H1 (cell line): Measurements from ENCODE around the gene TK2. TPM values are rescaled to one million over a fixed set of nuclear protein-coding genes. Genes with fewer than 3 reads are reported as not detected.

Source experiments
- CTCF ChIA-PET: fragments of 300-600 bp; sonication (Branson Sonifier 250); formaldehyde crosslinking; loops from one replicate; lab custom pipeline; 2021; ENCODE audit not compliant: partially characterized antibody; lab: Charles Lee
- POLR2A ChIA-PET: fragments of 300-600 bp; sonication (Branson Sonifier 250); formaldehyde crosslinking; loops from one replicate; lab custom pipeline; 2021; ENCODE audit warnings: inconsistent platforms; ENCODE audit not compliant: partially characterized antibody; lab: Charles Lee
- DNase-seq, 2 experiments: peaks; one replicate each; pipeline versions ENCODE4 v3.0.0 to v3.0.0-alpha.2; 2010 to 2022; ENCODE audit warnings: low spot score in 2 of 2, low read depth in 1 of 2, mixed read lengths in 1 of 2
- FAIRE-seq: peaks from 2 replicates; lab custom pipeline; 2011; peaks lifted over from hg19 to GRCh38; lab: Jason Lieb, UNC
- H2AFZ ChIP-seq: 2 replicates; pipeline ENCODE4 v1.8.1; 2012; ENCODE audit warnings: low read length, inconsistent platforms
- H2AK5ac ChIP-seq: 2 replicates; pipeline ENCODE4 v1.6.1; 2013; ENCODE audit warnings: low read depth, low read length
- H2BK120ac ChIP-seq: replicated peaks from 2 replicates; pipeline ENCODE3; 2013; ENCODE audit warnings: low read depth, low read length, inconsistent platforms
- H2BK12ac ChIP-seq: 2 replicates; pipeline ENCODE4 v1.6.1; 2013; ENCODE audit warnings: low read depth, low read length
- H2BK15ac ChIP-seq: 2 replicates; pipeline ENCODE4 v1.6.1; 2013; ENCODE audit warnings: low read length
- H2BK20ac ChIP-seq: 2 replicates; pipeline ENCODE4 v1.6.1; 2013; ENCODE audit warnings: low read length
- H2BK5ac ChIP-seq: 2 replicates; pipeline ENCODE4 v1.6.1; 2013; ENCODE audit warnings: low read depth, low read length
- H3K14ac ChIP-seq: 2 replicates; pipeline ENCODE4 v1.6.1; 2013; ENCODE audit warnings: inconsistent platforms; ENCODE audit not compliant: insufficient read length
- H3K18ac ChIP-seq: 2 replicates; pipeline ENCODE4 v1.6.1; 2013; ENCODE audit warnings: low read length; ENCODE audit errors: extremely low read depth
- H3K23ac ChIP-seq: 2 replicates; pipeline ENCODE4 v1.6.1; 2013; ENCODE audit warnings: inconsistent platforms; ENCODE audit not compliant: insufficient read length
- H3K23me2 ChIP-seq: 2 replicates; pipeline ENCODE4 v1.6.1; 2013; ENCODE audit warnings: low read depth, low read length
- H3K27ac ChIP-seq: 2 replicates; pipeline ENCODE4 v1.6.1; 2011; ENCODE audit warnings: low read depth, low read length, inconsistent platforms
- H3K27me3 ChIP-seq, 4 experiments: replicated peaks in 1 of 4; 1 replicate in 1 of 4; 2 replicates in 3 of 4; pipeline versions ENCODE4 v1.6.1 to v1.8.1; 2011 to 2013; ENCODE audit warnings: low read length in 3 of 4, mild to moderate bottlenecking in 3 of 4, inconsistent platforms in 2 of 4, mixed read lengths in 2 of 4, moderate library complexity in 1 of 4; ENCODE audit not compliant: control insufficient read depth in 3 of 4, insufficient read depth in 3 of 4; ENCODE audit errors: extremely low read depth in 1 of 4
- H3K36me3 ChIP-seq, 4 experiments: 2 replicates each; pipeline versions ENCODE4 v1.6.1 to v1.8.1; 2011 to 2013; ENCODE audit warnings: mild to moderate bottlenecking in 4 of 4, low read length in 3 of 4, moderate library complexity in 2 of 4, control low read depth in 1 of 4, inconsistent platforms in 1 of 4; ENCODE audit not compliant: insufficient read depth in 4 of 4, control insufficient read depth in 2 of 4
- H3K4ac ChIP-seq: replicated peaks from 2 replicates; pipeline ENCODE3; 2013; ENCODE audit warnings: low read length, low read depth, mixed read lengths, inconsistent platforms; ENCODE audit not compliant: insufficient read length
- H3K4me1 ChIP-seq, 4 experiments: replicated peaks in 1 of 4; 1 replicate in 1 of 4; 2 replicates in 3 of 4; pipeline versions ENCODE4 v1.6.1 to v1.8.1; 2011 to 2013; ENCODE audit warnings: low read length in 3 of 4, inconsistent platforms in 2 of 4, mixed read lengths in 1 of 4; ENCODE audit not compliant: insufficient read depth in 4 of 4, control insufficient read depth in 3 of 4
- H3K4me2 ChIP-seq, 2 experiments: 2 replicates each; pipeline versions ENCODE4 v1.6.1 to v1.8.1; 2011 to 2013; ENCODE audit warnings: low read depth in 2 of 2, low read length in 2 of 2, control low read depth in 1 of 2, inconsistent platforms in 1 of 2, mild to moderate bottlenecking in 1 of 2; ENCODE audit not compliant: insufficient read depth in 1 of 2
- H3K4me3 ChIP-seq, 4 experiments: fragments of 200-600, 300-600 bp in 1 of 4; sonication (generic), shearing (Covaris generic), sonication (Bioruptor Twin) in 1 of 4; 2 replicates each; pipeline versions ENCODE4 v1.5.1 to v1.8.1; 2011 to 2016; ENCODE audit warnings: low read length in 4 of 4, low read depth in 3 of 4, control low read depth in 2 of 4, inconsistent platforms in 2 of 4, mild to moderate bottlenecking in 2 of 4, mixed read lengths in 1 of 4, moderate library complexity in 1 of 4; ENCODE audit not compliant: insufficient read depth in 2 of 4; ENCODE audit errors: extremely low read depth in 1 of 4
- H3K56ac ChIP-seq: replicated peaks from 2 replicates; pipeline ENCODE3; 2013; ENCODE audit warnings: low read depth, mild to moderate bottlenecking, mixed read lengths, low read length, inconsistent platforms; ENCODE audit not compliant: insufficient read length
- H3K79me1 ChIP-seq: 2 replicates; pipeline ENCODE4 v1.6.1; 2013; ENCODE audit warnings: low read depth, low read length, control low read depth
- H3K79me2 ChIP-seq, 2 experiments: 2 replicates each; pipeline versions ENCODE4 v1.6.1 to v1.8.1; 2012 to 2013; ENCODE audit warnings: low read length in 2 of 2, mild to moderate bottlenecking in 2 of 2, inconsistent platforms in 1 of 2; ENCODE audit not compliant: insufficient read depth in 2 of 2, control insufficient read depth in 1 of 2
- H3K9ac ChIP-seq, 4 experiments: replicated peaks in 1 of 4; 1 replicate in 1 of 4; 2 replicates in 3 of 4; pipeline versions ENCODE4 v1.6.1 to v1.8.1; 2011 to 2013; ENCODE audit warnings: low read depth in 3 of 4, low read length in 3 of 4, control low read depth in 2 of 4, mild to moderate bottlenecking in 2 of 4, moderate library complexity in 2 of 4, inconsistent platforms in 1 of 4; ENCODE audit errors: extremely low read depth in 1 of 4
- H3K9me3 ChIP-seq, 2 experiments: 2 replicates each; pipeline versions ENCODE4 v1.6.1 to v1.8.1; 2012 to 2013; ENCODE audit warnings: mild to moderate bottlenecking in 2 of 2, moderate library complexity in 2 of 2, control low read depth in 1 of 2, inconsistent platforms in 1 of 2, low read depth in 1 of 2, low read length in 1 of 2, mixed read lengths in 1 of 2; ENCODE audit not compliant: insufficient read depth in 2 of 2
- H4K20me1 ChIP-seq, 2 experiments: replicated peaks in 1 of 2; 2 replicates each; pipeline versions ENCODE3 to v1.8.1; 2011 to 2013; ENCODE audit warnings: inconsistent platforms in 2 of 2, low read length in 2 of 2, mild to moderate bottlenecking in 1 of 2; ENCODE audit not compliant: insufficient read depth in 2 of 2, control insufficient read depth in 1 of 2
- H4K5ac ChIP-seq: 2 replicates; pipeline ENCODE4 v1.6.1; 2013; ENCODE audit warnings: low read length, low read depth, mixed read lengths, inconsistent platforms; ENCODE audit not compliant: insufficient read length
- H4K8ac ChIP-seq: 2 replicates; pipeline ENCODE4 v1.8.0; 2013; ENCODE audit warnings: mild to moderate bottlenecking, moderate library complexity, low read length, inconsistent platforms; ENCODE audit not compliant: insufficient read depth; ENCODE audit errors: extremely low read depth
- H4K91ac ChIP-seq: replicated peaks from 2 replicates; pipeline ENCODE3; 2013; ENCODE audit warnings: low read length, mixed read lengths, inconsistent platforms; ENCODE audit not compliant: insufficient read length
- CHD2 ChIP-seq: IDR thresholded peaks from 2 replicates; pipeline ENCODE4 v1.6.1; 2012; ENCODE audit warnings: low read length, improper control_type of control experiment
- CTBP2 ChIP-seq: IDR thresholded peaks from 2 replicates; pipeline ENCODE4 v1.7.0; 2011; ENCODE audit warnings: borderline replicate concordance, mild to moderate bottlenecking, moderate library complexity, mixed read lengths, low read length; ENCODE audit not compliant: insufficient read depth, insufficient read length
- EGR1 ChIP-seq: IDR thresholded peaks from 2 replicates; pipeline ENCODE4 v1.6.1; 2011; ENCODE audit warnings: low read depth, low read length, borderline replicate concordance
- KDM5A ChIP-seq: fragments of 200-600 bp; IDR thresholded peaks from 2 replicates; pipeline ENCODE4 v1.7.1; 2012; ENCODE audit warnings: mild to moderate bottlenecking, low read length, inconsistent platforms, mixed read lengths
- SAP30 ChIP-seq: fragments of 300-600 bp; sonication (generic); IDR thresholded peaks from 2 replicates; pipeline ENCODE4 v1.7.1; 2012; ENCODE audit warnings: low read length, moderate library complexity, mild to moderate bottlenecking, inconsistent platforms; ENCODE audit not compliant: insufficient read depth, insufficient replicate concordance
- SIRT6 ChIP-seq: IDR thresholded peaks from one replicate; pipeline ENCODE4 v1.7.1; 2012; ENCODE audit warnings: low read length, inconsistent platforms
- SIX5 ChIP-seq: IDR thresholded peaks from 2 replicates; pipeline ENCODE4 v1.6.1; 2011; ENCODE audit warnings: mild to moderate bottlenecking, low read depth, low read length
- SUZ12 ChIP-seq: fragments of 200-600 bp; sonication (generic); IDR thresholded peaks from 2 replicates; pipeline ENCODE4 v1.6.1; 2012; ENCODE audit warnings: mild to moderate bottlenecking, inconsistent platforms, low read length, moderate library complexity, mixed read lengths
- ZNF274 ChIP-seq: IDR thresholded peaks from 2 replicates; pipeline ENCODE4 v1.7.0; 2012; ENCODE audit warnings: low read length, borderline replicate concordance; ENCODE audit errors: extremely low read depth
- WGBS, 2 experiments: shearing (Covaris generic) in 1 of 2; methylation state at CpG; one replicate each; pipeline versions ENCODE4 v1.1.6 to v1.1.7; 2013 to 2015; ENCODE audit warnings: low lambda C conversion rate in 2 of 2, mixed read lengths in 2 of 2, inconsistent platforms in 1 of 2, low coverage in 1 of 2, missing lambda C conversion rate in 1 of 2; ENCODE audit not compliant: insufficient replicate concordance in 2 of 2, insufficient coverage in 1 of 2, insufficient read length in 1 of 2; ENCODE audit errors: extremely low coverage in 1 of 2, missing lambda C conversion rate in 1 of 2; 5-methylcytosine and 5-hydroxymethylcytosine counted together
- polyA plus RNA-seq, 7 experiments: library from polyadenylated mRNA; depleted of rRNA in 3 of 7; stranded (reverse) in 5 of 7; unstranded in 2 of 7; fragments of >200 nt in 5 of 7; fragments of 200-250 nt in 2 of 7; gene quantifications; 1 replicate in 5 of 7; 2 replicates in 1 of 7; 4 replicates in 1 of 7; pipeline versions ENCODE4 v1.2.1 to v1.2.3, GENCODE V29; 2011 to 2013; ENCODE audit warnings: missing spikeins in 2 of 7, mixed read lengths in 2 of 7
- total RNA-seq: library from RNA; stranded (reverse); fragmentation: NEBNext Ultra II Directional; extraction: Animal tissue kit (Norgen Biotek cat#: 25700); gene quantifications from 2 replicates; pipeline ENCODE4 v1.2.1, GENCODE V29; 2021
- TF ChIP-seq, protein P1 (sequence below): IDR thresholded peaks from 2 replicates; pipeline ENCODE4 v1.6.1; 2011; ENCODE audit warnings: low read length, improper control_type of control experiment
- TF ChIP-seq, protein P2 (sequence below): IDR thresholded peaks from 2 replicates; pipeline ENCODE4 v1.6.1; 2011; ENCODE audit warnings: low read depth, mild to moderate bottlenecking, low read length; ENCODE audit not compliant: insufficient read depth
- TF ChIP-seq, protein P3 (sequence below): IDR thresholded peaks from 2 replicates; pipeline ENCODE4 v1.6.1; 2012; ENCODE audit warnings: inconsistent platforms

TK2 gene
- total and polyA plus RNA-seq, 2 of the 8 experiments (the other 6 are each of a cell fraction or from before 2014, with no cell fraction given): 2.7 to 3.6 TPM

DNA sequence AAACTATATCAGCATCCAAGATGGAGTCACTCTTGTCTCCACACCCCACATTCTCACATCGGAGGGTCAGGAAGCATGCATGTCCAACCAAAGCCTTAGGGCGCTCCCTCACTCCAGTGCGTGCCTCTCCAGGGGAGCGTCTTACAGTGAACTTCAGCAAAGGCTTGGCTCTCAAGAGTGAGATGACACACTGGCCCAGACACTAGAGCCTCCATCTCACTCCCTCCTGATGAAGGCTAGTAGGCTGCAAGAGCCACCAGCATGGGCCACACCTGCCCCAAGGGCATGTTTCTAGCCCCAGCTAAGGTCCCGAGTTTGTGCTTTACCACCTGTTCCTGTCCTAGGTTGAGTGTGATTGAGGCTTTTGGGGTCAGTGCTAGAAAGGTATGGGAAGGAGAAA is 82.3 kb downstream of the TK2 start:
- CTCF ChIA-PET: interaction anchor here (0.6 to 2.4 kb wide), 5 partner anchors 9 to 617 kb away, joined by 3 to 21 read pairs (median 10); no protein-coding TSS in a partner anchor
- no peak for FAIRE-seq
- TF ChIP-seq, protein P1, sequence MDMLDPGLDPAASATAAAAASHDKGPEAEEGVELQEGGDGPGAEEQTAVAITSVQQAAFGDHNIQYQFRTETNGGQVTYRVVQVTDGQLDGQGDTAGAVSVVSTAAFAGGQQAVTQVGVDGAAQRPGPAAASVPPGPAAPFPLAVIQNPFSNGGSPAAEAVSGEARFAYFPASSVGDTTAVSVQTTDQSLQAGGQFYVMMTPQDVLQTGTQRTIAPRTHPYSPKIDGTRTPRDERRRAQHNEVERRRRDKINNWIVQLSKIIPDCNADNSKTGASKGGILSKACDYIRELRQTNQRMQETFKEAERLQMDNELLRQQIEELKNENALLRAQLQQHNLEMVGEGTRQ: no peak
- no peak for TF ChIP-seq SIRT6
- no peak for TF ChIP-seq EGR1
- TF ChIP-seq CHD2: no peak
- TF ChIP-seq SUZ12: no peak
- TF ChIP-seq CTBP2: no peak
- TF ChIP-seq, protein P2, sequence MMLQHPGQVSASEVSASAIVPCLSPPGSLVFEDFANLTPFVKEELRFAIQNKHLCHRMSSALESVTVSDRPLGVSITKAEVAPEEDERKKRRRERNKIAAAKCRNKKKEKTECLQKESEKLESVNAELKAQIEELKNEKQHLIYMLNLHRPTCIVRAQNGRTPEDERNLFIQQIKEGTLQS: no peak
- TF ChIP-seq ZNF274: no peak
- no peak for TF ChIP-seq SAP30
- TF ChIP-seq SIX5: no peak
- TF ChIP-seq, protein P3, sequence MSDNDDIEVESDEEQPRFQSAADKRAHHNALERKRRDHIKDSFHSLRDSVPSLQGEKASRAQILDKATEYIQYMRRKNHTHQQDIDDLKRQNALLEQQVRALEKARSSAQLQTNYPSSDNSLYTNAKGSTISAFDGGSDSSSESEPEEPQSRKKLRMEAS: no peak
- no peak for TF ChIP-seq KDM5A

More for the DNA sequence above, 82.3 kb downstream of the TK2 start:
- Histone ChIP-seq H2BK20ac (no peak overlapping the region), H3K36me3 (no peaks in the 10 kb centered on the region), H2AK5ac (no peak overlapping the region), H2AFZ (no peak overlapping the region), H3K79me1 (no peaks in the 10 kb centered on the region), H3K27me3 (no peaks in the 10 kb centered on the region; a peak in 2 of 7 replicates), H4K8ac (no peak overlapping the region), H3K27ac (no peak overlapping the region), H2BK15ac (no peak overlapping the region), H4K5ac (no peak overlapping the region), H3K56ac (no peak overlapping the region), H3K79me2 (no peaks in the 10 kb centered on the region), H3K14ac (no peak overlapping the region), H3K4me3 (no peak overlapping the region), H3K23me2 (peaks cover 3% of the 10 kb centered on the region; the same call in 1 of the 2 replicates), H3K9me3 (no peaks in the 10 kb centered on the region), H3K4me2 (no peak overlapping the region), H3K23ac (no peak overlapping the region), H3K4ac (no peak overlapping the region), H3K9ac (no peak overlapping the region), H2BK5ac (no peak overlapping the region), H2BK120ac (no peak overlapping the region), H4K20me1 (no peaks in the 10 kb centered on the region), H3K18ac (no peak overlapping the region), H4K91ac (no peak overlapping the region), H3K4me1 (no peaks in the 10 kb centered on the region), H2BK12ac (no peak overlapping the region)
- no peak for DNase-seq
- WGBS, 2 experiments: 92% methylated on average over 5 of the region's 5 CpGs; no CpG with 5 or more reads in 1 of the 2 experiments
- POLR2A ChIA-PET: interaction anchor here (1.4 kb wide), 1 partner anchor 10 kb away, joined by 4 read pairs; no protein-coding TSS in a partner anchor
